GM12801 (cell line): ENCODE data around the gene SIGLEC10.
A peak's percentile ranks its signal among the peaks of the same experiment; 100 is the strongest.

Experiments
- CTCF ChIP-seq: IDR thresholded peaks from one replicate; pipeline ENCODE4 v1.5.1; 2011; ENCODE audit warnings: control low read depth; ENCODE audit not compliant: insufficient read length; ENCODE audit errors: extremely low read depth

The SIGLEC10 gene

GRCh38 chr19:51431124-51431523 lies 13.7 kb upstream of the SIGLEC10 start:
- no peak for TF ChIP-seq CTCF

GRCh38 chr19:51430221-51430620 lies 12.8 kb upstream of the SIGLEC10 start:
- TF ChIP-seq CTCF: no peak

- TF ChIP-seq CTCF: no peak
These were observed 9.8 kb upstream of the SIGLEC10 start for GRCh38 chr19:51427201-51427600.

- TF ChIP-seq CTCF: peak; percentile 36
These were observed 4.6 kb upstream of the SIGLEC10 start for GRCh38 chr19:51422053-51422448.

GRCh38 chr19:51421229-51422052 lies 4.0 kb upstream of the SIGLEC10 start:
- TF ChIP-seq CTCF: no peak

GRCh38 chr19:51418707-51419106 lies 1.3 kb upstream of the SIGLEC10 start:
- no peak for TF ChIP-seq CTCF

GRCh38 chr19:51417810-51418157 lies 342 bp upstream of the SIGLEC10 start:
- no peak for TF ChIP-seq CTCF
